Measurements from ENCODE around the gene ZFYVE27.

ZFYVE27 gene

GRCh38 chr10:97757471-97757870, 20.5 kb downstream of the ZFYVE27 start:
- Mint-ChIP-seq H3K4me1 (no peaks in the 10 kb centered on the region), H3K27me3 (no peaks in the 10 kb centered on the region), H3K36me3 (peaks cover 7% of the 10 kb centered on the region), H3K9me3 (no peaks in the 10 kb centered on the region), H3K4me3 (no peak overlapping the region), H3K27ac (no peak overlapping the region)

- Mint-ChIP-seq H3K27me3 (no peaks in the 10 kb centered on the region), H3K36me3 (peaks cover 6% of the 10 kb centered on the region), H3K27ac (no peak overlapping the region)
These were observed 22.4 kb downstream of the ZFYVE27 start for GRCh38 chr10:97759158-97759887.

GRCh38 chr10:97759946-97760345, 23.0 kb downstream of the ZFYVE27 start:
- Mint-ChIP-seq H3K4me1 (peaks cover 5% of the 10 kb centered on the region), H3K36me3 (peaks cover 7% of the 10 kb centered on the region), H3K4me3 (no peak overlapping the region), H3K27ac (no peak overlapping the region), H3K27me3 (no peaks in the 10 kb centered on the region), H3K9me3 (no peaks in the 10 kb centered on the region)

More at GRCh38 chr10:97759158-97759887, 22.4 kb downstream of the ZFYVE27 start:
- Mint-ChIP-seq H3K4me3 (no peak overlapping the region), H3K4me1 (peaks cover under 1% of the 10 kb centered on the region), H3K9me3 (no peaks in the 10 kb centered on the region)

DNA sequence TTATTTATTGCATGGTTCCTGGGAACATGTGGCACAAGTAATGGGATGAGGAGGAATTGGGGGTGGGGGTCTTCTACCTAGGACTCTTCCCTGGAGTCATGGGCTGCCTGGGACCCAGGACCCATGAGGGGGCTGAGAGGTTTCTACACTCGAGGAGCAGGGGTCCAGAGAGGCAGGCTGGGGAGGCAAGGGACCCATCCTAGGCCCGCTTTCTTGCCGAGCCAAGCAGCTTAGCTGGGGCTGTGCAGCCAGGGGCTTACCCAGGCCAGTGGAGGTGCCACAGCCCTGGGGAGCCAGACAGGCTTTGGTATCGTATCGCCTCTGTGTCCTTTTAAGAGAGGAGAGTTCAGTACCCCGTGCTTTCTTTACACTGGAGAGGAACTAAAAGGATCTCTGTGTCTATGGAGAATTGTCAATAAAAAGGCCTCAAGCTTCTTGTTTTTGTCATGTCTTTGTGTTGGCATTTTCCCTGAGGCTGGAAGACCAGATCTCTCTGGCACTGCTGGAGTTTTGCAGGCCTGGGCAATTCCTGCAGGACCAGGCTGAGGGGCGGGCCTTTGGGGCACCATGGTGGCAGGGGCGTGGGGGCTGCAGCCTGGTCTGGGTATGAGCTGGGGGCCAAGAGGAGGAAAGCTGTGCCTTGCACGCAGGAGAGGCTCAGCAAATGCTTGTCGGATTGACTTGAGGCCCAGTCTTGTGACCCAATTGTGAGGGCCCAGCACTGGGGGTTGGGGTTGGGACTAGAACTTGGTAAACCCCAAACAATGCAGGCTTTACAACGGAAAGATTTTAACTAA, 23.7 kb downstream of the ZFYVE27 start:
- no peak overlapping the region for H3K4me3 Mint-ChIP-seq
- H3K36me3 Mint-ChIP-seq = peaks cover 5% of the 10 kb centered on the region
- peaks cover 5% of the 10 kb centered on the region for H3K4me1 Mint-ChIP-seq
- no peaks in the 10 kb centered on the region for H3K9me3 Mint-ChIP-seq
- no peaks in the 10 kb centered on the region for H3K27me3 Mint-ChIP-seq
- H3K27ac Mint-ChIP-seq = no peak overlapping the region

DNA sequence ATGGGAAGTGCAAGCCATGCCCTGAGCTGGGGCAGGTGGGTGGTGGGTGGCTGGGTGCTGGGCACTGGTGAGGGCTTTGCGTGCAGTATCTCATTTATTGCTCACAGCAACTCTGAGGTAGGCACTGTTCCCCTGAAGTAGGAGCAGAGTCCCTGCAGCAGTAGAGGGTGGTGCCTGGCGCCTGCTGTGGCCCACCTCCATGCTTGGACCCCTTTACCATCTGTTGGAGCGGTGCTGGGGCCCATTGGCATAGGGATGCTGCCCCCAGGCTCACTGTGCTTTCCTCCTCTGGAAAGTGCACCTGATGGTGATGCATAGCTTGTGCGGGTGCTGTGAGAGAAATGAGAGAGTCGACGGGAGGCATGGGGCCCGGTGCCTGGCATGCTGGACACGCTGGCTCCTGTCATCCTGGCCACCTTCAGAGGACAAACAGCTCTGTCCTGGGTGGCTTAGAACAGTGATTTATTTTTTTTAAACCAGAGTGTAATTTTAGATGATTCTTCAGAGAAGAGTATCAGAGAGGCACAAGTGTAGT, 24.5 kb downstream of the ZFYVE27 start:
- H3K4me3 Mint-ChIP-seq = no peak overlapping the region
- no peak overlapping the region for H3K27ac Mint-ChIP-seq
- peaks cover 5% of the 10 kb centered on the region for H3K4me1 Mint-ChIP-seq
- no peaks in the 10 kb centered on the region for H3K27me3 Mint-ChIP-seq
- peaks cover 5% of the 10 kb centered on the region for H3K36me3 Mint-ChIP-seq
- H3K9me3 Mint-ChIP-seq = no peaks in the 10 kb centered on the region

- Mint-ChIP-seq H3K4me3 (no peak overlapping the region), H3K9me3 (no peaks in the 10 kb centered on the region), H3K4me1 (peaks cover 5% of the 10 kb centered on the region), H3K27ac (no peak overlapping the region), H3K36me3 (peaks cover 2% of the 10 kb centered on the region), H3K27me3 (no peaks in the 10 kb centered on the region)
These were observed 25.1 kb downstream of the ZFYVE27 start for GRCh38 chr10:97762056-97762455.

- H3K27me3 Mint-ChIP-seq = no peaks in the 10 kb centered on the region
- no peak overlapping the region for H3K4me3 Mint-ChIP-seq
- no peak overlapping the region for H3K27ac Mint-ChIP-seq
- H3K4me1 Mint-ChIP-seq = peaks cover 5% of the 10 kb centered on the region
- peaks cover 2% of the 10 kb centered on the region for H3K36me3 Mint-ChIP-seq
- H3K9me3 Mint-ChIP-seq = no peaks in the 10 kb centered on the region
These were observed 25.9 kb downstream of the ZFYVE27 start for GRCh38 chr10:97762816-97763215.

DNA sequence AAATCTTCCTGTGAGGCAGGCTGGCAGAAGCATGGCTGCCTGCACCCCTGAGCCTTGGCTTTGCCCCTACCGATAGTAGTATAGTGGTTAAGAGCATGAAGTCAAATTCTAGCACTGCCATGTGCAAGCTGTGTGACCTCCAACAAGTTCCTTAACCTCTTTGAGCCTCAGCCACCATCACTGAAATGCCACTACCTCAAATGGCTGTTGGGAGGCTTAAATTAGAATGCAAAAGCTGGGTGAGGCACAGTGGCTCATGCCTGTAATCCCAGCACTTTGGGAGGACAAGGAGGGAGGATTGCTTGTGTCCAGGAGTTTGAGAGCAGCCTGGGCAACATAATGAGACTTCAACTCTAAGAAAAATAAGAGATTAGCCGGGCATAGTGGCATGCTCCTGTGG, 26.5 kb downstream of the ZFYVE27 start:
- H3K36me3 Mint-ChIP-seq = peaks cover 4% of the 10 kb centered on the region
- H3K27me3 Mint-ChIP-seq = peaks cover 3% of the 10 kb centered on the region
- H3K9me3 Mint-ChIP-seq = no peaks in the 10 kb centered on the region
- peak overlapping the region; percentile 68 for H3K27ac Mint-ChIP-seq
- no peak overlapping the region for H3K4me3 Mint-ChIP-seq
- peaks cover 5% of the 10 kb centered on the region for H3K4me1 Mint-ChIP-seq

GRCh38 chr10:97763947-97764346, 27.0 kb downstream of the ZFYVE27 start:
- Mint-ChIP-seq H3K9me3 (no peaks in the 10 kb centered on the region), H3K27ac (no peak overlapping the region), H3K4me1 (peaks cover 5% of the 10 kb centered on the region), H3K4me3 (no peak overlapping the region), H3K27me3 (peaks cover 3% of the 10 kb centered on the region), H3K36me3 (peaks cover 4% of the 10 kb centered on the region)

- Mint-ChIP-seq H3K36me3 (peaks cover 4% of the 10 kb centered on the region), H3K27ac (no peak overlapping the region), H3K9me3 (no peaks in the 10 kb centered on the region), H3K4me1 (peaks cover 5% of the 10 kb centered on the region), H3K27me3 (peaks cover 5% of the 10 kb centered on the region), H3K4me3 (no peak overlapping the region)
These were observed 27.6 kb downstream of the ZFYVE27 start for GRCh38 chr10:97764519-97764931.

- H3K27ac Mint-ChIP-seq = no peak overlapping the region
- peaks cover 10% of the 10 kb centered on the region for H3K27me3 Mint-ChIP-seq
- H3K4me3 Mint-ChIP-seq = no peak overlapping the region
These were observed 28.3 kb downstream of the ZFYVE27 start for GRCh38 chr10:97765201-97765600.

DNA sequence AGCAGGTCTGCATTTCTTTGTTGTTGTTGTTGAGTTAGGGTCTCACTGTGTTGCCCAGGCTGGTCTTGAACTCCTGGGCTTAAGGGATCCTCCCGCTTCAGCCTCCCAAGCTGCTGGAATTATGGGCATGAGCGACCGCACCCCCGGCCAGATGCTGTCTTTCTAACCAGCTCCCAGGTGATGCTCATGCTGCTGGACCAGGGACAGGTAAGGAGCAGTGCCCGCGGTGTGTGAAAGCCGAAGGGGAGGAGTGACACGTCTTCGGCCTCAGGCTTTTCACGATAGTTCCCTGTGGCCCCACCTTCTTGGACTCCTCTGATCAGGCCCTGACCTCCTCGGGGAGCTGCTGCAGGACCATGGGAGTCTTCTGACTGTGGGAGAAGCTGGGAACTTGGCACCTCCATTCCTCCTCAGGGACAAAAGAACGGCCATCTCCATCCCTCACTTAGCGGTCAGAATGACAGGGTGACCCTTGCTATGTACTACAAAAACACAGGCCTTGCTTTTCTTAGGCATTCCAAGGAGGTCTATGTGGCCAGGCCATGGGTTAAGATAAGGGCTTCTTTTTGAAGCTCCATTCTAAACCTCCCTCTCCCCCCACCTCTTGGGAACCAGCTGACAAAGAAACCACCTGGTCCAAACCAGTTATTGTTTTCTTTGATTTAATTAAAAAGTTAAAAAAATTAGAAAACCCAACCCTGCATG, 29.3 kb downstream of the ZFYVE27 start:
- H3K27ac Mint-ChIP-seq = no peak overlapping the region
- no peak overlapping the region for H3K4me3 Mint-ChIP-seq
- H3K36me3 Mint-ChIP-seq = peaks cover 4% of the 10 kb centered on the region
- H3K4me1 Mint-ChIP-seq = peaks cover 10% of the 10 kb centered on the region
- peaks cover 19% of the 10 kb centered on the region for H3K27me3 Mint-ChIP-seq
- no peaks in the 10 kb centered on the region for H3K9me3 Mint-ChIP-seq

More at GRCh38 chr10:97765201-97765600, 28.3 kb downstream of the ZFYVE27 start:
- Mint-ChIP-seq H3K36me3 (peaks cover 4% of the 10 kb centered on the region), H3K4me1 (peaks cover 5% of the 10 kb centered on the region), H3K9me3 (no peaks in the 10 kb centered on the region)

GRCh38 chr10:97766996-97767924, 30.3 kb downstream of the ZFYVE27 start:
- Mint-ChIP-seq H3K27me3 (peaks cover 22% of the 10 kb centered on the region), H3K9me3 (no peaks in the 10 kb centered on the region), H3K27ac (no peak overlapping the region), H3K36me3 (peaks cover 4% of the 10 kb centered on the region), H3K4me1 (peaks cover 13% of the 10 kb centered on the region), H3K4me3 (no peak overlapping the region)

DNA sequence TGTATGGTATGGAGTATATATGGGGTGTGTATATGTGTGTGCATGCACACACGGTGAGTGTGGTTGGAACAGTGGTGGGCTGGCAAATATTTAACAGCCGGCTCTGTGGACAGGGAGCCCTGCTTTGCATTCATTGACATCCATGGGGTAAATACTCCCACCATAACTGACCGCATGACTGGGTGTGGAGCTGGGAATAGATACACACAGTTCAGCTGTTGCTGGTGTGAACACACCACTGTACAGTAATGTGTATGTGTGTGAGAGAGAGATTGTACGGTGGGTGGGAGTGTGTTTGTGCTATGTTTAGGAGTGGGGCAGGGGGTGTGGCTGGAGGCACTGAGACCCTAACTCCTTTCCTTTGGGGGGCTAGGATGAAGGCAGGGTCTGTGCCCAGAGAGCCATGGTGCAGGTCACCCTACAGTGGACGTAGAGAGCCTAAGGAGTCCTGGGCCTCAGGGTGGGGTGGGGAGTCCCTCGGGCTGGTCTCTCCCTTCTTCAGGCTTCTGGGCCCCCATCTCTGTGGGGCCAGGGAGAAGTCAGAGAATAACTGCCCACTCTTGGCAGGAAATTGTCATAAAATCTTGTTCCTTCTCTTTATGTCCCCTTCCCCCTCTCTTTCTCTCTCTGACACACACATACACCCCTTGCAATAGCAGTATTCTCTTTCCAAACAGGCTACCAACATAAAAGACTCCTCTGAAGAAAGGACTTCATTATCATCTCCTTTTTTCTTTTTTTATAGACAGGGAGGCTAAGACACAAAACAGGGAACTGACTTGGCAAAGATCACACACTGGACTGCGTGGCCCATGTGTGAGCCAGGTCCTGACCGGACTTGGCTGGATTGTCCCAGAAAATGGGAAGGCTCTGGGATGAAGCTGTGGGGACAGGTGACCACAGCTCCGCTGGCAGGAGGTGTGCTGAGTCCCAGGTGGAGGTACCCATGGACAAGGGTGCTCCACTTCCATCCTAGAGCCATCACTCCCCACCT, 31.7 kb downstream of the ZFYVE27 start:
- H3K4me1 Mint-ChIP-seq = peaks cover 15% of the 10 kb centered on the region
- H3K27ac Mint-ChIP-seq = no peak overlapping the region
- no peak overlapping the region for H3K4me3 Mint-ChIP-seq
- H3K27me3 Mint-ChIP-seq = peaks cover 27% of the 10 kb centered on the region
- H3K36me3 Mint-ChIP-seq = peaks cover 4% of the 10 kb centered on the region
- no peaks in the 10 kb centered on the region for H3K9me3 Mint-ChIP-seq
